Measurements from ENCODE around the gene ING2. TPM values are rescaled to one million over a fixed set of nuclear protein-coding genes. Genes with fewer than 3 reads are reported as not detected.
A peak's percentile ranks its signal among the peaks of the same experiment; 100 is the strongest.
"Not testable (repeated sequence)": the region's sequence is repeated elsewhere in the genome, so short reads cannot be mapped to it uniquely, and the experiment has no call there.

ING2 gene
- total RNA-seq, 2 experiments from 2014 or later: 13.2 to 14.4 TPM

DNA sequence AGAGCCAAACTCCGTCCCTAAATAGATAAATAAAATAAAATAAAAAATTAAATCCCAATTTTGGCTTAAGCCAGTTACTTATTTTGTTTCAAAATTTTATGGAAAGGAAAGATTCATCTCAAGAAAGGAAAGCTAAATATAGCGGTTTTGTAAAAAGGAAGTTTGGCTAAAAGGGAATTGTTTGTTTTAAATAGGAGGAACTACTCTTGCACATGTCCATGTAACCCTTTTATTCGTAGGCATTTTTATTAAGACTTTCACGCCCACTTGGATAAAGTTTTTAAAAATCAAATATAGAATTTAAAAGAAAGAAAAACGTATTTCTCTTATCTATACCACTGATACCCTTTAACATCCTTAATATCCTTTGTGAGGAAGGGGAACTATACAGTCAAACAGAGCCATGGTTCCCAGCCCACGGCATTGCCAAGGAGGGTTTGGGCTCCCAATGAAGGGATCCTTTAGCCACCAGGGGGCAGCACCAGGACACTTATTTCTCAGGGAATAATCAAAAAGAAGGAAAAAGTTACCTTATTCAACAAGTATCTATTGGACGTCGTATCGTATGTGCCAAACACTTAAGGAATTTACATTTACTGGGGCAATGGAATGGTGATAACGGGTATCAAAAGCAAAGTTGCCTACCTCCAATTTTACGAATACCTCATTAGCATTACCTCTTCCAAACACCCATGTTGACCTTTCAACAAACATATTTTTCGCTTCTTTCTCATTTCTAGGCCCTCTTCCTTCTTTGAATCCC, 32.7 kb upstream of the ING2 start:
- H3K4me3 Mint-ChIP-seq: no peak overlapping the region
- no peaks in the 10 kb centered on the region for H3K27me3 Mint-ChIP-seq (ENCODE audit: low read depth)
- H3K27ac Mint-ChIP-seq: no peak overlapping the region
- intact Hi-C loops (cut with micrococcal nuclease): loop anchor here (1.0 to 5.0 kb wide), 7 partner anchors 31 to 692 kb away; no protein-coding TSS in a partner anchor
- H3K4me1 Mint-ChIP-seq (ENCODE audit: low read depth): no peaks in the 10 kb centered on the region
- DNase-seq: peak; percentile 91
- H3K36me3 Mint-ChIP-seq (ENCODE audit: low read depth): no peaks in the 10 kb centered on the region
- CTCF ChIA-PET: interaction anchor here (0.7 to 1.3 kb wide), 7 partner anchors 126 to 1140 kb away, joined by 3 to 4 read pairs (median 3); no protein-coding TSS in a partner anchor
- H3K9me3 Mint-ChIP-seq: no peaks in the 10 kb centered on the region

DNA sequence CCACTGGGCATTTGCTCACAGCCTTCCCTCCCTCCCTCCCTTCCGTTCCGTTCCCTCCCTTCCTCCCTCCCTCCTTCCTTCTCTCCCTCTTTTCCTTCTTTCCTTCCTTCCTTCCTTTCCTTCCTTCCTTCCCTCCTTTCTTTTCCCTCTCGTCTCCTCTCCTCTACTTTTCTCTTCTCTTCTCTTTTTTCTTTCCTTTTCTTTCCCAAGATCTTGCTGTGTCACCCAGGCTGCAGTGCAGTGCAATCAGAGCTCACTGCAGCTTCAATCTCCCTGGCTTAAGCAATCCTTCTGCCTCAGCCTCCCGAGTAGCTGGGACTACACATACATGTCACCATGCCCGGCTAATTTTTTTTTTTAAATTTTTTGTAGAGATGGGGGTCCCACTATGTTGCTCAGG, 26.7 kb upstream of the ING2 start:
- no peaks in the 10 kb centered on the region for H3K36me3 Mint-ChIP-seq (ENCODE audit: low read depth)
- H3K9me3 Mint-ChIP-seq: no peaks in the 10 kb centered on the region
- DNase-seq: no peak
- H3K4me3 Mint-ChIP-seq: no peak overlapping the region
- no peak overlapping the region for H3K27ac Mint-ChIP-seq
- CTCF ChIA-PET: interaction anchor here (0.9 to 1.0 kb wide), 2 partner anchors 9 to 20 kb away, joined by 3 to 4 read pairs; no protein-coding TSS in a partner anchor
- intact Hi-C loops (cut with micrococcal nuclease): no loop called here
- no peaks in the 10 kb centered on the region for H3K27me3 Mint-ChIP-seq (ENCODE audit: low read depth)
- no peaks in the 10 kb centered on the region for H3K4me1 Mint-ChIP-seq (ENCODE audit: low read depth)

DNA sequence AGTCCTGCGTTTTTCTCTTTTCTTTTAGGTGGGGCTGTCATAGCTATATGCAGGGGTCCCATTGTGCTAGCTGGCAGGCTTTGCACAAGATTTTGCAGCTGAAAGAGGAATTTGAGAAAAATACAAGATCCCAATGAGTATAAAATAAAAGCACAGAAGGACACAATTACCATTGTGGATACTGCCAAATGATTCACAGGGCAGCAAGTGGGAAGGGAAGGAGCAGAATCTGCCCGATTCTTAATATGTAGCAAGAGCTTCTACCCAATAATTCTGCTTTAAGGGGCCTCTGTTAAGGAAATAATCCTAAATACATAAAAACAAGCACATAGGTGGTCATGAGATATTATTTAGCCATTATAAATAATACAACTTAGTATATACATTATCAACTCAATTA, 25.9 kb upstream of the ING2 start:
- intact Hi-C loops (cut with micrococcal nuclease): no loop called here
- Mint-ChIP-seq H3K9me3 (no peaks in the 10 kb centered on the region), H3K36me3 (ENCODE audit: low read depth) (no peaks in the 10 kb centered on the region)

DNA sequence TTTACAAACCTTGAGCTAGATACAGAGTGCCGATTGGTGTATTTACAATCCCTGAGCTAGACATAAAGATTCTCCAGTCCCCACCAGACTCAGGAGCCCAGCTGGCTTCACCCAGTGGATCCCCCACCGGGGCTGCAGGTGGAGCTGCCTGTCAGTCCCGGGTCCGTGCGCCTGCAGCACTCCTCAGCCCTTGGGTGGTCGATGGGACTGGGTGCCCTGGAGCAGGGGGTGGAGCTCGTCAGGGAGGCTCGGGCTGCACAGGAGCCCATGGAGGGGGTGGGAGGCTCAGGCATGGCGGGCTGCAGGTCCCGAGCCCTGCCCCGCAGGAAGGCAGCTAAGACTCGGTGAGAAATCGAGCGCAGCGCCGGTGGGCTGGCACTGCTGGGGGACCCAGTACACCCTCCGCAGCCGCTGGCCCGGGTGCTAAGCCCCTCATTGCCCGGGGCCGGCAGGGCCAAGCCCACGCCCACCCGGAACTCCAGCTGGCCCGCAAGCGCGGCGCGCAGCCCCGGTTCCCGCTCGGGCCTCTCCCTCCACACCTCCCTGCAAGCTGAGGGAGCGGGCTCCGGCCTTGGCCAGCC, 22.3 kb upstream of the ING2 start:
- DNase-seq; H3K9me3 Mint-ChIP-seq; H3K27ac Mint-ChIP-seq; H3K36me3 Mint-ChIP-seq (ENCODE audit: low read depth); intact Hi-C loops (cut with micrococcal nuclease); H3K4me3 Mint-ChIP-seq; H3K4me1 Mint-ChIP-seq (ENCODE audit: low read depth); CTCF ChIA-PET; H3K27me3 Mint-ChIP-seq (ENCODE audit: low read depth): not testable (repeated sequence)

More for the DNA sequence above, 25.9 kb upstream of the ING2 start:
- H3K4me1 Mint-ChIP-seq (ENCODE audit: low read depth): no peaks in the 10 kb centered on the region
- no peak for DNase-seq
- CTCF ChIA-PET: interaction anchor here (1.0 kb wide), 1 partner anchor 10 kb away, joined by 3 read pairs; no protein-coding TSS in a partner anchor
- no peaks in the 10 kb centered on the region for H3K27me3 Mint-ChIP-seq (ENCODE audit: low read depth)
- H3K27ac Mint-ChIP-seq: no peak overlapping the region
- H3K4me3 Mint-ChIP-seq: no peak overlapping the region

DNA sequence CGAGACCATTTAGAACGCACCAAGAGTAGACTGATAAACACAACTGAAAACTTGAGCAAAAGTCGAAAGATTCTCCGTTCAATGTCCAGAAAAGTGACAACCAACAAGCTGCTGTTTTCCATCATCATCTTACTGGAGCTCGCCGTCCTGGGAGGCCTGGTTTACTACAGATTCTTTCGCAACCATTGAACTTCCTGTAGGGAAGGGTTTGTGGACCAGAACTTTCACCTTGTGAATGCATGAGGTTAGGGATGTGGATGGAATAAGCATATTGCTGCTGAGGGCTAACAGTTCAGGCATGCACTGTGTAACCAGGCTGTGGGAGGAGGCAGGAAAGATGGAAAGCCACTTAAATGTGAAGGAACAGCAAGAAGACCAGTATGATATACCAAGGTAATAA, 20.9 kb upstream of the ING2 start:
- Mint-ChIP-seq H3K4me3 (no peak overlapping the region), H3K36me3 (ENCODE audit: low read depth) (no peaks in the 10 kb centered on the region), H3K9me3 (no peaks in the 10 kb centered on the region), H3K27ac (no peak overlapping the region), H3K27me3 (ENCODE audit: low read depth) (no peaks in the 10 kb centered on the region), H3K4me1 (ENCODE audit: low read depth) (no peaks in the 10 kb centered on the region)
- intact Hi-C loops (cut with micrococcal nuclease): no loop called here
- CTCF ChIA-PET: no interaction called here
- no peak for DNase-seq

DNA sequence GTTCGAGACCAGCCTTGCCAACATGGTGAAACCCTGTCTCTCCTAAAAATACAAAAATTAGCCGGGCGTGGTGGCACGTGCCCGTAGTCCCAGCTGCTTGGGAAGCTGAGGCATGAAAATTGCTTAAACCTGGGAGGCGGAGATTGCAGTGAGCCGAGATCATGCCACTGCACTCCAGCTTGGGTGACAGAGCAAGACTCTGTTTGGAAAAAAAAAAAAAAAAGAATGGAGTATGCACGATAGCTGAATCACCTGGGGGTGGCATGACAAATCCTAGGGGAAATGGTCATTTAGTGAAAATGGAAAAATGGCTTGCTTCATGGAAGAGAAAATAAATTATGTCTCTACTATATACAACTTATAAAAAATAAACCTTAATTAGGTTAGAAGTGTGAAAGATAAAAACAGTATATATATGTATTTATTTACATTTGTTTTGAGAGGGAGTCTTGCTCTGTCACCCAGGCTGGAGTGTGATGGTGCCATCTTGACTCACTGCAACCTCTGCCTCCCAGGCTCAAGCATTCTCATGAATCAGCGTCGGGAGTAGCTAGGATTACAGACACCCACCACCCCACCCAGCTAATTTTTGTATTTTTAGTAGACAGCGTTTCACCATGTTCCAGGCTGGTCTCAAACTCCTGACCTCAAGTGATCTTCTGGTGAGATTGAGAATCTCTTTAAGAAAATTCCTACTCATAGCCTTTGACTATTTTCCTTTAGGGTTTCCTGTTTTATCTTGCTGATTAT, 19.3 kb upstream of the ING2 start:
- H3K27ac Mint-ChIP-seq: no peak overlapping the region
- H3K4me1 Mint-ChIP-seq (ENCODE audit: low read depth): no peaks in the 10 kb centered on the region
- no peak for DNase-seq
- peaks cover 4% of the 10 kb centered on the region for H3K36me3 Mint-ChIP-seq (ENCODE audit: low read depth)
- no peaks in the 10 kb centered on the region for H3K9me3 Mint-ChIP-seq
- H3K27me3 Mint-ChIP-seq (ENCODE audit: low read depth): no peaks in the 10 kb centered on the region
- intact Hi-C loops (cut with micrococcal nuclease): no loop called here
- CTCF ChIA-PET: no interaction called here
- no peak overlapping the region for H3K4me3 Mint-ChIP-seq

DNA sequence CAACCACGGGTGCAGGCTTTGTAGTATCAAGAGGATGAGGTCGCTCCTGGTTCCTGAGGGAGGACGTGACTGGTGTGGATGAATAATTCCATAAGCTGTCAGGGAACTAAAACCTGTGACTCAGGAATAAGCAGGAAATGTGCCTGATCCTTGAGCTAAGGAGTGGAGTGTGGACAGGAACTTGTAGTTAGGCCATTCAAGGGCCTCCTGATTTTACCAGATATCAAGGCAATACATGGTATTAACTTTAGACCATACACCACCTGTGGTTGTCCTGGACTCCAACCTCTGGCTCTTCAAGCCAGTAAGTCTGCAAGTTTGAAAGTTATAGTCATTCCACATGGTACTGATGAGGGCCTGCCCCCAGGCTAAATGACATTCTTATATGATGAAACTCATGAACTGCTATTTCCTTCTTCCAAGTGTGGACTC, 12.1 kb upstream of the ING2 start:
- CTCF ChIA-PET: interaction anchor here (0.5 kb wide), 1 partner anchor 172 kb away, joined by 5 read pairs; no protein-coding TSS in a partner anchor
- H3K9me3 Mint-ChIP-seq: peaks cover 12% of the 10 kb centered on the region
- H3K27ac Mint-ChIP-seq: no peak overlapping the region
- no peaks in the 10 kb centered on the region for H3K4me1 Mint-ChIP-seq (ENCODE audit: low read depth)
- no peak for DNase-seq
- H3K27me3 Mint-ChIP-seq (ENCODE audit: low read depth): no peaks in the 10 kb centered on the region
- H3K4me3 Mint-ChIP-seq: no peak overlapping the region
- peaks cover 31% of the 10 kb centered on the region for H3K36me3 Mint-ChIP-seq (ENCODE audit: low read depth)
- intact Hi-C loops (cut with micrococcal nuclease): no loop called here

DNA sequence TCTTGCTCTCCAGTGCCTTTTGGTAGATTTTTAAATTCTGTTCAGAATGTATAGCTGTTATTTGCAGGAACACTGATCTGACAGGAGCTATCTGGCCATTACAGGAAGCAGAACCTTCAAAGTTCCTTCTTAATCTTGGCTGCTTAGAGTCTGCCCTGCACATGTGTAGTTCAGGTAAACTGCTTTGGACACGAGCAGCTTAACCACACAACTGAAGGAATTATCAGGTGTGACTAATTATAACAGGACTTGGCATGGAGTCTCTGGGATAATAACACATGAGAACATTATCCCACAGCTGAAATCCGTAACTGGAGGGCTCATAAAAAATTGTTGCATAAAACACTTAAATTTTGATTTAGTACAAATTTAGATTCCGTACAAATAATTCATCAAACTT, 11.6 kb upstream of the ING2 start:
- H3K9me3 Mint-ChIP-seq: peaks cover 12% of the 10 kb centered on the region
- no peaks in the 10 kb centered on the region for H3K4me1 Mint-ChIP-seq (ENCODE audit: low read depth)
- H3K36me3 Mint-ChIP-seq (ENCODE audit: low read depth): peaks cover 31% of the 10 kb centered on the region
- DNase-seq: no peak
- CTCF ChIA-PET: no interaction called here
- H3K27me3 Mint-ChIP-seq (ENCODE audit: low read depth): no peaks in the 10 kb centered on the region
- H3K27ac Mint-ChIP-seq: no peak overlapping the region
- intact Hi-C loops (cut with micrococcal nuclease): no loop called here
- no peak overlapping the region for H3K4me3 Mint-ChIP-seq

DNA sequence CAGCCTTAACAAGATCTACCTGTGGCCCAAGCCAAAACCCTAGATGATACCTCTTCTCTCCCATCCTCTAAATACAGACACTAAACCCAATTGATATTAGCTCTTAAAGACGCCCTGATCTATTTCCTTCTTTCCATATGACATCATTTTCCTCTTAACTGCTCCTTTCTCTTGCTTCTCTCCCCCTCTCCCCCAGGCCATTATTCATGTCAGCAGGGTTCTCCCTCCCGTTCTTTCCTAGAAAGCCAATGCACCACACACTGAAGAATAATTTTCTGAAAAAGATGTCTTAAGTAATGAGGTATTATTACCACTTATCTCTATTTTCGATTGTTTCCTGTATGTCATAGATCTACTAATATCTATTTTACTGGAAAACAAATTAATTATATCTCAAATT, 9.7 kb upstream of the ING2 start:
- H3K27me3 Mint-ChIP-seq (ENCODE audit: low read depth): no peaks in the 10 kb centered on the region
- intact Hi-C loops (cut with micrococcal nuclease): no loop called here
- no peak overlapping the region for H3K4me3 Mint-ChIP-seq
- DNase-seq: no peak
- H3K36me3 Mint-ChIP-seq (ENCODE audit: low read depth): peaks cover 31% of the 10 kb centered on the region
- no peak overlapping the region for H3K27ac Mint-ChIP-seq
- H3K4me1 Mint-ChIP-seq (ENCODE audit: low read depth): peaks cover 7% of the 10 kb centered on the region
- H3K9me3 Mint-ChIP-seq: peaks cover 12% of the 10 kb centered on the region
- CTCF ChIA-PET: interaction anchor here (0.6 kb wide), 1 partner anchor 26 kb away, joined by 3 read pairs; no protein-coding TSS in a partner anchor

DNA sequence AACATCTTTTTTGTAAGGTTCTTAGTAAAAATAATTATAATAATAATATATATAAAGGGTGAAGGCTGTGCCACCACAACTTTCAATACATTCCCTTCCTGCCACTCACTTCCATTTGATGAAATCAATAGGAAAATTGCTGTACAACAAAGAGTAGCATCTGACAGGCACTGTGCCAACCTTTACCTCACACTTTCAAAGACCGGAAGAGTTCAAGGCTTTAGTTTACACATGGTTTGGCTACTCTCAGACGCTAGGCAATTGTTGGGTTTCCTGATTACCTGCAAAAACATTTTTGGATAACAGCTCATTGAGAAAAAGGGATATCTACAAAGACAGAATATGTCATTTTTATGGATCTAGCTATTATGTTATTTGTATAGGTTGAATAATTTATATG, 5.5 kb upstream of the ING2 start:
- peak; percentile 28 for DNase-seq

DNA sequence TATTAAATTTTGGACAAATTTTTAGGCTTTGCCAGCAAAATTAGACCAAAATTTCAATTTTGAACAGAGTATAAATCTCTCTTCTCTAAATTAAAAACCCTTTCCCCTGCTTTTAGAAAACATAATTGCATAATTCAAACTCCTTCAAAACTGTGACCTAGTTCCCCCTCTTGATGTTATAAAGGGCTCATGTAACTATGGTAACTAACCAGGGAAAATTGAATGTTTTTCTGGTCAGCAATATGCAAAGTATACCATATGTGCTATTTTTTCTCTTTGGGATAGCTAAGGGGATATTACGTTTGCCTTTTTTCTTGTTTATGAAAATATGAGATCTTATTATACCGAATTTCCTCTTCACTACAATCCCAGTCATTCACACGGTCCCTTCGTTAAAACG, 5.1 kb upstream of the ING2 start:
- no peaks in the 10 kb centered on the region for H3K27me3 Mint-ChIP-seq (ENCODE audit: low read depth)
- intact Hi-C loops (cut with micrococcal nuclease): loop anchor here (5.0 to 10.0 kb wide), 8 partner anchors 225 to 1895 kb away; partner anchors contain the start of genes ACSL1, ANKRD37, CFAP97 and IRF2
- no peaks in the 10 kb centered on the region for H3K9me3 Mint-ChIP-seq
- CTCF ChIA-PET: interaction anchor here (1.0 kb wide), 1 partner anchor 27 kb away, joined by 3 read pairs; no protein-coding TSS in a partner anchor
- no peak overlapping the region for H3K27ac Mint-ChIP-seq
- DNase-seq: no peak
- peaks cover 5% of the 10 kb centered on the region for H3K36me3 Mint-ChIP-seq (ENCODE audit: low read depth)
- H3K4me3 Mint-ChIP-seq: no peak overlapping the region
- peaks cover 24% of the 10 kb centered on the region for H3K4me1 Mint-ChIP-seq (ENCODE audit: low read depth)

More for the DNA sequence above, 5.5 kb upstream of the ING2 start:
- H3K36me3 Mint-ChIP-seq (ENCODE audit: low read depth): peaks cover 7% of the 10 kb centered on the region
- no peak overlapping the region for H3K4me3 Mint-ChIP-seq
- no peaks in the 10 kb centered on the region for H3K27me3 Mint-ChIP-seq (ENCODE audit: low read depth)
- peaks cover 24% of the 10 kb centered on the region for H3K4me1 Mint-ChIP-seq (ENCODE audit: low read depth)
- CTCF ChIA-PET: interaction anchor here (1.0 kb wide), 1 partner anchor 26 kb away, joined by 3 read pairs; no protein-coding TSS in a partner anchor
- H3K9me3 Mint-ChIP-seq: no peaks in the 10 kb centered on the region
- intact Hi-C loops (cut with micrococcal nuclease): no loop called here
- no peak overlapping the region for H3K27ac Mint-ChIP-seq

DNA sequence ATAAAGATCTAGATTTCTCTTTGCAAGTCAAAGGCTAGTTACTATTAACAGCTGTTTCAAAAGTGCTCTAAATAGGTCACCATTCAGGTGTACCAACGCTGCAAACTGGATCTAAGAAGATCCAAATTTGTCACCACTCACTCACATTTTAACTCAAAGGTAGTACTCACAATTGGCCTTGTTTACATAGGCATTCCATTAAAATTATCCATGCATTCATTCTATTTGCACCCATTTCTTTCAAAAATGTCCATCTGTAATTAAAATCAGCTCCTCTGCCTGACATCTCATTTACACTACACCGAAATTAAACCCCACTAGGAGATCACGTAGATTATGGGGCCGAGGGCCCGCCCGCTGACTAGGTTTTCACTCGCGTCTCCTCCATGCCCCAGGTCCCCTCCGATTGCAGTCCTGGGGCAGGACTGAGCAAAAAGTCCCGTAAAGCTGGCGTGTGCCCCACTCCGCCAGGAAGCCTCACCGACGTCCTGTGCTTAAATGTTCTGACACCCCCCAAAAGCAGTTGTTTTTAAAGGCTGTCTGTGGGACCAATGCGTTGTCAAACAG, 1.3 kb upstream of the ING2 start:
- Mint-ChIP-seq H3K4me1 (ENCODE audit: low read depth) (peaks cover 38% of the 10 kb centered on the region), H3K9me3 (no peaks in the 10 kb centered on the region), H3K27me3 (ENCODE audit: low read depth) (no peaks in the 10 kb centered on the region), H3K36me3 (ENCODE audit: low read depth) (peaks cover 3% of the 10 kb centered on the region), H3K4me3 (peak overlapping the region; percentile 81), H3K27ac (peak overlapping the region; percentile 93)
- CTCF ChIA-PET: interaction anchor here (0.5 to 1.4 kb wide), 5 partner anchors 34 to 172 kb away, joined by 3 to 5 read pairs (median 4); partner anchors contain the start of genes RWDD4 and TRAPPC11
- intact Hi-C loops (cut with micrococcal nuclease): loop anchor here (1.0 to 10.0 kb wide), 15 partner anchors 31 to 1891 kb away; partner anchors contain the start of genes ACSL1, ANKRD37, CASP3 and CDKN2AIP
- DNase-seq: peak; percentile 50

Measured in activated naive CD4-positive, alpha-beta T cell treated with anti-CD3 and anti-CD28 coated beads for 36 hours (primary cell).